Stomach (tissue), 9 donors: ENCODE results near the gene MCCD1. TPM values are rescaled to one million over a fixed set of nuclear protein-coding genes. Genes with fewer than 3 reads are reported as not detected.
A peak's percentile ranks its signal among the peaks of the same experiment; 100 is the strongest.

Source experiments
- DNase-seq, 2 donors: peaks; one replicate each; pipeline versions ENCODE4 v3.0.0 to v3.0.0-alpha.2; 2013 to 2019
- H3K27ac ChIP-seq, 5 donors: fragments of 200-600 bp in 4 of 5; sonication (generic) in 4 of 5; one replicate each; pipeline ENCODE4 v1.5.1; 2013 to 2019; ENCODE audit warnings: mild to moderate bottlenecking in 1 of 5, moderate library complexity in 1 of 5
- H3K27me3 ChIP-seq, 3 donors: fragments of 200-600 bp; sonication (generic); one replicate each; pipeline ENCODE4 v1.5.1; 2017 to 2019; ENCODE audit warnings: mixed run types in 1 of 3
- H3K36me3 ChIP-seq, 4 donors: fragments of 200-600 bp; sonication (generic); 1 replicate in 3 of 4; 2 replicates in 1 of 4; pipeline ENCODE4 v1.5.1; 2016 to 2019
- H3K4me1 ChIP-seq, 4 donors: fragments of 200-600 bp; sonication (generic); one replicate each; pipeline ENCODE4 v1.5.1; 2016 to 2019
- H3K4me3 ChIP-seq, 4 donors: fragments of 200-600 bp; sonication (generic) in 3 of 4; one replicate each; pipeline ENCODE4 v1.5.1; 2016 to 2019; ENCODE audit warnings: mild to moderate bottlenecking in 1 of 4
- H3K9me3 ChIP-seq, 4 donors: fragments of 200-600 bp; sonication (generic); one replicate each; pipeline ENCODE4 v1.5.1; 2016 to 2019
- EP300 ChIP-seq: sonication (generic); formaldehyde crosslinking; IDR thresholded peaks from one replicate; pipeline ENCODE4 v1.6.1; 2017; ENCODE audit warnings: antibody characterized with exemption
- POLR2A ChIP-seq, 4 donors: fragments of 450-650 bp; IDR thresholded peaks; one replicate each; pipeline ENCODE4 v1.6.1; 2016; ENCODE audit warnings: antibody characterized with exemption in 4 of 4, control low read depth in 2 of 4, mild to moderate bottlenecking in 1 of 4, moderate library complexity in 1 of 4
- POLR2AphosphoS5 ChIP-seq, 3 donors: sonication (generic); formaldehyde crosslinking; IDR thresholded peaks; one replicate each; pipeline ENCODE4 v1.6.1; 2016; ENCODE audit warnings: antibody characterized with exemption in 3 of 3
- WGBS, 5 donors: extraction: QIAGEN DNeasy Blood & Tissue Kit in 3 of 5; methylation state at CpG; one replicate each; pipeline versions ENCODE4 v1.1.5 to v1.1.7; 2013 to 2018; 5-methylcytosine and 5-hydroxymethylcytosine counted together
- intact Hi-C: fragments of 100-400 bp; cut with DNase I; formaldehyde crosslinking; loops from one replicate; pipeline ENCODE4 v1.15.1; 2023; ENCODE audit warnings: low total_unique reads
- polyA plus RNA-seq, 3 donors: library from polyadenylated mRNA; stranded (reverse); fragments of 200-250 nt; gene quantifications; one replicate each; pipeline ENCODE4 v1.2.3, GENCODE V29; 2013
- total RNA-seq, 5 donors: library from RNA; depleted of rRNA; stranded (reverse); fragments of >200 nt; gene quantifications; one replicate each; pipeline versions ENCODE4 v1.1.0 to v1.2.3, GENCODE V29; 2014 to 2016
- TF ChIP-seq, protein P1 (sequence below), 7 experiments: fragments of 450-650 bp in 4 of 7; fragments of 200-600 bp in 3 of 7; sonication (generic) in 3 of 7; IDR thresholded peaks; one replicate each; pipeline ENCODE4 v1.5.1; 2016 to 2019; ENCODE audit warnings: antibody characterized with exemption in 7 of 7, control low read depth in 2 of 7, mild to moderate bottlenecking in 1 of 7
- donor health status: healthy with polysubstance abuse.
- donor health status: Bipolar disorder and iron deficiency.
- donor health status: healthy.

Gene MCCD1
- total and polyA plus RNA-seq, 8 donors = not detected

DNA sequence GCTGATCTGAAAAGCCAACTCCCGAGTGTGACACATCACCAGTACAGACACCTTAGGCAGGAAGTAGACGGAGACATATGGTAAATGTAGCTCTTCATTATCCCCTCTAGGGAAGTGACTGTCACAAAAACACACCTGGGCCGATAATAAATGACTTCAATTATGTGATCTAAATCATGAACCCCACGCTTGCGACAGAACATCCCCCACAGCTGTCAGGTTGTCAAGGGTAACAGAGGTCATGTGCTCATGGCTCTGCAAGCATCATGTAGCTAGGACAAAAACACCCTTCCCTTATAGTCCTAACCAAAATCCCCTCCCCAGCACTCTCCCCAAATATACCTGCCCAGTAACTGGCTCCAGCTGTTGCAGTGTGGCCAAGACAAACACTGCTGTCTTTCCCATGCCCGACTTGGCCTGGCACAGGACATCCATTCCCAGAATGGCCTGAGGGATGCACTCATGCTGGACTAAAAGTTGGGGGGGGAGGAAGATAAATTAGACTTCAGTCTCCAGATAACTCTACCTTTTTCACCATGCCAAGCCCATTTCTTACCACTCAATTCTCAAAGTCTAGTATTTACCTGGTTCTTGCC, 10.1 kb downstream of the MCCD1 start:
- no peak for DNase-seq
- Histone ChIP-seq H3K27me3 (no peaks in the 10 kb centered on the region), H3K36me3 (peaks cover 62 to 65% (median 65%) of the 10 kb centered on the region in 4 donors), H3K9me3 (no peaks in the 10 kb centered on the region), H3K4me1 (peaks cover 30 to 64% (median 51%) of the 10 kb centered on the region in 4 donors), H3K27ac (peak overlapping the region in 1 of 5 donors; percentile 99), H3K4me3 (peak overlapping the region in 2 of 4 donors; percentile 68 to 83)
- TF ChIP-seq, protein P1, sequence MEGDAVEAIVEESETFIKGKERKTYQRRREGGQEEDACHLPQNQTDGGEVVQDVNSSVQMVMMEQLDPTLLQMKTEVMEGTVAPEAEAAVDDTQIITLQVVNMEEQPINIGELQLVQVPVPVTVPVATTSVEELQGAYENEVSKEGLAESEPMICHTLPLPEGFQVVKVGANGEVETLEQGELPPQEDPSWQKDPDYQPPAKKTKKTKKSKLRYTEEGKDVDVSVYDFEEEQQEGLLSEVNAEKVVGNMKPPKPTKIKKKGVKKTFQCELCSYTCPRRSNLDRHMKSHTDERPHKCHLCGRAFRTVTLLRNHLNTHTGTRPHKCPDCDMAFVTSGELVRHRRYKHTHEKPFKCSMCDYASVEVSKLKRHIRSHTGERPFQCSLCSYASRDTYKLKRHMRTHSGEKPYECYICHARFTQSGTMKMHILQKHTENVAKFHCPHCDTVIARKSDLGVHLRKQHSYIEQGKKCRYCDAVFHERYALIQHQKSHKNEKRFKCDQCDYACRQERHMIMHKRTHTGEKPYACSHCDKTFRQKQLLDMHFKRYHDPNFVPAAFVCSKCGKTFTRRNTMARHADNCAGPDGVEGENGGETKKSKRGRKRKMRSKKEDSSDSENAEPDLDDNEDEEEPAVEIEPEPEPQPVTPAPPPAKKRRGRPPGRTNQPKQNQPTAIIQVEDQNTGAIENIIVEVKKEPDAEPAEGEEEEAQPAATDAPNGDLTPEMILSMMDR (IDR thresholded peaks at IDR 0.05) = no peak
- TF ChIP-seq EP300 (no peak), POLR2AphosphoS5 (IDR thresholded peaks at IDR 0.05) (no peak), POLR2A (IDR thresholded peaks at IDR 0.05) (no peak)
- WGBS, 5 donors = 41 to 50% (median 47%) methylated on average over 6 of the region's 6 CpGs
- intact Hi-C loops = no loop called here

DNA sequence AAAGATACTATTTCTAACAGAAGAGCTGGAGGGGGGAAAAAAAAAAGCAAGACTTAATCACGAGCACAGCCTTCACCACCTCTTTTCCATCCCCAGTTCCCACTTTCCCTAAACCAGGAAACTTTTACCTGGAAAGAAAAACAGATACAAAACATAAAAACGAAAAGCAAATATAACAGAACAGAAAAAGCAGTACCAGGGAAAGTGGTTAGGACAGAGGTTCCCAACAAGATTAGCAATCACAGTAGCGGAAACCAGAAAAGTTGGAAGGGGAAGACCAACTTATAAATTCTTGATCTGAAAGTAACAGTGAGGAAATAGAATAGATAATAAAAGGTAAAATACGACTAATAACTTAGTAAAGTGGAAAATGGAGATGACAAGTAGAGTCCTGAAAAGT, 11.9 kb downstream of the MCCD1 start:
- intact Hi-C loops = no loop called here
- Histone ChIP-seq H3K36me3 (peaks cover 44 to 48% (median 47%) of the 10 kb centered on the region in 4 donors), H3K27ac (peak overlapping the region in 4 of 5 donors; percentile 92 to 99 (median 95)), H3K4me1 (peaks cover 30 to 60% (median 48%) of the 10 kb centered on the region in 4 donors), H3K27me3 (no peaks in the 10 kb centered on the region), H3K4me3 (peak overlapping the region; percentile 68 to 83 (median 75)), H3K9me3 (no peaks in the 10 kb centered on the region)
- 5 to 9% (median 7%) methylated on average over 4 of the region's 4 CpGs for WGBS, 5 donors
- TF ChIP-seq POLR2A (IDR thresholded peaks at IDR 0.05) (no peak), POLR2AphosphoS5 (IDR thresholded peaks at IDR 0.05) (no peak), EP300 (no peak)
- TF ChIP-seq, protein P1 (IDR thresholded peaks at IDR 0.05) = no peak
- no peak for DNase-seq

DNA sequence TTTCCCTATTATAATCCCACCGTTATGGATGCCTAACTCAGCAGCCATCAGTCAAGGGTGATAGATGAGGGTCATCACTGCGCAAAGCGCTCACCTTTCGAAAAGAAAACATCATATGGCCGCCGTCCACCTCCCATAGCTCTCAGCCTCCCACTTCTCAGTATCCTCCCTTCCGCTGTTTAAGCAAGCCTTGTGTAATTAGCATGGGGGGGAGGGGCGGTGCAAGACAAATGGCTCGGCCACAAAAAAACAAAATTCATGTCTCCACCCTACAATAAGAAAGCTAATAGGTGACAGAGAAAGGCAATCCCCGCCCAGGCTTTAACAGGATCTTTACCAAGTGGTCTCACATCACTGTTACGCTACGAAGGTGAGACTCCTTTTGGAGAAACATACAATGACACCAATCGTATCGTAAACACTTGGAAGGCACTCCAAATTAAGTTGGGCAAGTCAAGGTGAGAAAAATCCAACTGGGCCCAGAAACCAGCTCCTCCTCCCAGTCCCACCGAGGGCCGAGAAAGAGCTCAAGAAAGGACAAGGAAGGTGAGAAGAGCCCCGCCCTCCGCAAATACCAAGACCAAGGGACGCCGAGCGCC, 12.4 kb downstream of the MCCD1 start:
- intact Hi-C loops = no loop called here
- Histone ChIP-seq H3K27ac (peak overlapping the region; percentile 81 to 99 (median 93)), H3K36me3 (peaks cover 39 to 43% (median 42%) of the 10 kb centered on the region in 4 donors), H3K9me3 (no peaks in the 10 kb centered on the region), H3K27me3 (no peaks in the 10 kb centered on the region), H3K4me3 (peak overlapping the region; percentile 68 to 83 (median 75)), H3K4me1 (peaks cover 30 to 62% (median 47%) of the 10 kb centered on the region in 4 donors)
- DNase-seq = peak in 1 of 2 donors; percentile 84
- WGBS, 5 donors = 0 to 1% (median 0%) methylated on average over 21 of the region's 21 CpGs
- TF ChIP-seq, protein P1 (IDR thresholded peaks at IDR 0.05) = peak in 1 of 7 experiments; percentile 2
- no peak for TF ChIP-seq POLR2A (IDR thresholded peaks at IDR 0.05)

DNA sequence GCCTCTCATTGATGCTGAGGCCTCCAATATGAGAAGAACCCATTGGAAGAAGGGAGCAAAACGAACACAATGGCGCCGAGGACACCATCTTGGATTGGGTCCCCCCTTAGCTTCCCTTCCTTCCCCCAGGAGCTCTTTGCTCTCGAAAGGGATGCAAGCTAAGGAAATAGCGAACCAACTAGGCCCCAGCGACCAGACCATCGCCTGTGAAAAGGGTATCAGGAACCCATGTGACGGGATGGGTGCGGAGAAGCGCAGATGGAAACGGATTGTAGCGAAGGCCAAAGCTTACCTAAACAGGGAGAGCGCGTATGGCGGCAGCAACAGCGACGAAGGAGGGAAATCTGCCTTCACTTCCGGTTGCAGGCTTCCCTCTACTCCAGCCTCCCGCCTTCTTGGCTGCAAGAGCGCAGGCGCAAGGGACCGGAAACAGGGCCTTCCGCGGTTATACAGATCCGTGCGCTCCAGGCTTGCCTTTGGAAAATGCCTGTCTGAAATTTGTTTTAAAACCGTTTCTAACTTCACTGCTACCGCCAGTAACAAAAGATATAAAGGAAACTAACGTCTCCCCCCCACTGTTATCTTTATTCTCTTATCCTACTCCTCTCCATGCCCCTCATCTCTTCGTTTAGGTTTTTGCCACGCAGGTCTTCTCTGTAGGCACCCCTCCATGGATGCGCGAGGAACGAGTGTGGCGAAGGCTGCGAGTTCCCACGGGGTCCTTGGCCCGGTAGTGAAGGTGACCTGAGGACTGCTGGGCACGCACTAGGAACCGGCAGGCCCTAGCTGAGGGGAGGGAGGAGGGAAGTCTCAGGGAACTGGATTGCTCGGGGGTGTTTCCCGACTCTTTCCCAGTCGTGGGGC, 13.1 kb downstream of the MCCD1 start, which contains the start of gene DDX39B:
DDX39B (minus strand) TSS at position 346 of the 864 bp plus-strand sequence. CDS start 1,471 bp downstream, outside the sequence.
- peak; percentile 93 to 96 (median 94) for TF ChIP-seq POLR2AphosphoS5 (IDR thresholded peaks at IDR 0.05)
- TF ChIP-seq EP300 = no peak
- TF ChIP-seq POLR2A (IDR thresholded peaks at IDR 0.05) = peak in 2 of 4 donors; percentile 35 to 80

More for the DNA sequence above, 13.1 kb downstream of the MCCD1 start, which contains the start of gene DDX39B:
- Histone ChIP-seq H3K27me3 (no peaks in the 10 kb centered on the region), H3K4me1 (peaks cover 30 to 62% (median 47%) of the 10 kb centered on the region in 4 donors), H3K4me3 (peak within 1 kb of the TSS; percentile 68 to 83 (median 75)), H3K27ac (peak within 1 kb of the TSS; percentile 81 to 99 (median 93)), H3K9me3 (no peaks in the 10 kb centered on the region), H3K36me3 (peaks cover 32 to 35% (median 35%) of the 10 kb centered on the region in 4 donors)
- intact Hi-C loops = no loop called here
- WGBS, 5 donors = 0% methylated on average over 43 of the region's 43 CpGs
- peak; percentile 97 to 99 for DNase-seq
